H1 (cell line): ENCODE data around the gene INPP4A. TPM values are rescaled to one million over a fixed set of nuclear protein-coding genes. Genes with fewer than 3 reads are reported as not detected.

Source experiments
- polyA plus RNA-seq, 7 experiments: library from polyadenylated mRNA; depleted of rRNA in 3 of 7; stranded (reverse) in 5 of 7; unstranded in 2 of 7; fragments of >200 nt in 5 of 7; fragments of 200-250 nt in 2 of 7; gene quantifications; 1 replicate in 5 of 7; 2 replicates in 1 of 7; 4 replicates in 1 of 7; pipeline versions ENCODE4 v1.2.1 to v1.2.3, GENCODE V29; 2011 to 2013; ENCODE audit warnings: missing spikeins in 2 of 7, mixed read lengths in 2 of 7
- total RNA-seq: library from RNA; stranded (reverse); fragmentation: NEBNext Ultra II Directional; extraction: Animal tissue kit (Norgen Biotek cat#: 25700); gene quantifications from 2 replicates; pipeline ENCODE4 v1.2.1, GENCODE V29; 2021
- TF ChIP-seq, protein P1 (sequence below): fragments of 300-600 bp; sonication (generic); IDR thresholded peaks from 2 replicates; pipeline ENCODE4 v1.7.1; 2012; ENCODE audit warnings: low read length, moderate library complexity, mild to moderate bottlenecking, inconsistent platforms; ENCODE audit not compliant: insufficient replicate concordance

INPP4A gene
- total and polyA plus RNA-seq, 2 of the 8 experiments (the other 6 are each of a cell fraction or from before 2014, with no cell fraction given) = 25.6 to 34.3 TPM

DNA sequence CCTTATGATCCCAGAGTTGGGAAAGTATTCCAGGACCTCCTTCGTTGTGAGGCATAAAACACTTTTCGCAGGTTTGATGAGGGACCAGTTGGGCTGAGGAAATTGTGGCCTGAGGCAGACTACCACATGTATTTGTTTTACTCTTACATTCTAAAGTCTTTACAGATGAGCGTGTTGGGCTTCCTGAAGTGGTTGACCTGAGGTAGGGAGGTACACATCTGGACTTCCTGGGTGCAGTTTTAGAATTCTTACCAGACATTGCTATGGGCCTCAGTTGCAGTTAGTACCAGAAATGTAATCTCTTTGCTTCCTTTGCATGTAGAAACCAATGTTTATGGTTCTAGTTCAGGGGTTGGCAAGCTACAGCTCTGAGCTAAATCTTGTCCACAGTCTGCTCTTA lies 114.9 kb downstream of the INPP4A start (continued):
- TF ChIP-seq, protein P1, sequence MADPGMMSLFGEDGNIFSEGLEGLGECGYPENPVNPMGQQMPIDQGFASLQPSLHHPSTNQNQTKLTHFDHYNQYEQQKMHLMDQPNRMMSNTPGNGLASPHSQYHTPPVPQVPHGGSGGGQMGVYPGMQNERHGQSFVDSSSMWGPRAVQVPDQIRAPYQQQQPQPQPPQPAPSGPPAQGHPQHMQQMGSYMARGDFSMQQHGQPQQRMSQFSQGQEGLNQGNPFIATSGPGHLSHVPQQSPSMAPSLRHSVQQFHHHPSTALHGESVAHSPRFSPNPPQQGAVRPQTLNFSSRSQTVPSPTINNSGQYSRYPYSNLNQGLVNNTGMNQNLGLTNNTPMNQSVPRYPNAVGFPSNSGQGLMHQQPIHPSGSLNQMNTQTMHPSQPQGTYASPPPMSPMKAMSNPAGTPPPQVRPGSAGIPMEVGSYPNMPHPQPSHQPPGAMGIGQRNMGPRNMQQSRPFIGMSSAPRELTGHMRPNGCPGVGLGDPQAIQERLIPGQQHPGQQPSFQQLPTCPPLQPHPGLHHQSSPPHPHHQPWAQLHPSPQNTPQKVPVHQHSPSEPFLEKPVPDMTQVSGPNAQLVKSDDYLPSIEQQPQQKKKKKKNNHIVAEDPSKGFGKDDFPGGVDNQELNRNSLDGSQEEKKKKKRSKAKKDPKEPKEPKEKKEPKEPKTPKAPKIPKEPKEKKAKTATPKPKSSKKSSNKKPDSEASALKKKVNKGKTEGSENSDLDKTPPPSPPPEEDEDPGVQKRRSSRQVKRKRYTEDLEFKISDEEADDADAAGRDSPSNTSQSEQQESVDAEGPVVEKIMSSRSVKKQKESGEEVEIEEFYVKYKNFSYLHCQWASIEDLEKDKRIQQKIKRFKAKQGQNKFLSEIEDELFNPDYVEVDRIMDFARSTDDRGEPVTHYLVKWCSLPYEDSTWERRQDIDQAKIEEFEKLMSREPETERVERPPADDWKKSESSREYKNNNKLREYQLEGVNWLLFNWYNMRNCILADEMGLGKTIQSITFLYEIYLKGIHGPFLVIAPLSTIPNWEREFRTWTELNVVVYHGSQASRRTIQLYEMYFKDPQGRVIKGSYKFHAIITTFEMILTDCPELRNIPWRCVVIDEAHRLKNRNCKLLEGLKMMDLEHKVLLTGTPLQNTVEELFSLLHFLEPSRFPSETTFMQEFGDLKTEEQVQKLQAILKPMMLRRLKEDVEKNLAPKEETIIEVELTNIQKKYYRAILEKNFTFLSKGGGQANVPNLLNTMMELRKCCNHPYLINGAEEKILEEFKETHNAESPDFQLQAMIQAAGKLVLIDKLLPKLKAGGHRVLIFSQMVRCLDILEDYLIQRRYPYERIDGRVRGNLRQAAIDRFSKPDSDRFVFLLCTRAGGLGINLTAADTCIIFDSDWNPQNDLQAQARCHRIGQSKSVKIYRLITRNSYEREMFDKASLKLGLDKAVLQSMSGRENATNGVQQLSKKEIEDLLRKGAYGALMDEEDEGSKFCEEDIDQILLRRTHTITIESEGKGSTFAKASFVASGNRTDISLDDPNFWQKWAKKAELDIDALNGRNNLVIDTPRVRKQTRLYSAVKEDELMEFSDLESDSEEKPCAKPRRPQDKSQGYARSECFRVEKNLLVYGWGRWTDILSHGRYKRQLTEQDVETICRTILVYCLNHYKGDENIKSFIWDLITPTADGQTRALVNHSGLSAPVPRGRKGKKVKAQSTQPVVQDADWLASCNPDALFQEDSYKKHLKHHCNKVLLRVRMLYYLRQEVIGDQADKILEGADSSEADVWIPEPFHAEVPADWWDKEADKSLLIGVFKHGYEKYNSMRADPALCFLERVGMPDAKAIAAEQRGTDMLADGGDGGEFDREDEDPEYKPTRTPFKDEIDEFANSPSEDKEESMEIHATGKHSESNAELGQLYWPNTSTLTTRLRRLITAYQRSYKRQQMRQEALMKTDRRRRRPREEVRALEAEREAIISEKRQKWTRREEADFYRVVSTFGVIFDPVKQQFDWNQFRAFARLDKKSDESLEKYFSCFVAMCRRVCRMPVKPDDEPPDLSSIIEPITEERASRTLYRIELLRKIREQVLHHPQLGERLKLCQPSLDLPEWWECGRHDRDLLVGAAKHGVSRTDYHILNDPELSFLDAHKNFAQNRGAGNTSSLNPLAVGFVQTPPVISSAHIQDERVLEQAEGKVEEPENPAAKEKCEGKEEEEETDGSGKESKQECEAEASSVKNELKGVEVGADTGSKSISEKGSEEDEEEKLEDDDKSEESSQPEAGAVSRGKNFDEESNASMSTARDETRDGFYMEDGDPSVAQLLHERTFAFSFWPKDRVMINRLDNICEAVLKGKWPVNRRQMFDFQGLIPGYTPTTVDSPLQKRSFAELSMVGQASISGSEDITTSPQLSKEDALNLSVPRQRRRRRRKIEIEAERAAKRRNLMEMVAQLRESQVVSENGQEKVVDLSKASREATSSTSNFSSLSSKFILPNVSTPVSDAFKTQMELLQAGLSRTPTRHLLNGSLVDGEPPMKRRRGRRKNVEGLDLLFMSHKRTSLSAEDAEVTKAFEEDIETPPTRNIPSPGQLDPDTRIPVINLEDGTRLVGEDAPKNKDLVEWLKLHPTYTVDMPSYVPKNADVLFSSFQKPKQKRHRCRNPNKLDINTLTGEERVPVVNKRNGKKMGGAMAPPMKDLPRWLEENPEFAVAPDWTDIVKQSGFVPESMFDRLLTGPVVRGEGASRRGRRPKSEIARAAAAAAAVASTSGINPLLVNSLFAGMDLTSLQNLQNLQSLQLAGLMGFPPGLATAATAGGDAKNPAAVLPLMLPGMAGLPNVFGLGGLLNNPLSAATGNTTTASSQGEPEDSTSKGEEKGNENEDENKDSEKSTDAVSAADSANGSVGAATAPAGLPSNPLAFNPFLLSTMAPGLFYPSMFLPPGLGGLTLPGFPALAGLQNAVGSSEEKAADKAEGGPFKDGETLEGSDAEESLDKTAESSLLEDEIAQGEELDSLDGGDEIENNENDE = no peak
